Lung (tissue), 12 donors: ENCODE results near the gene SACM1L. TPM values are rescaled to one million over a fixed set of nuclear protein-coding genes. Genes with fewer than 3 reads are reported as not detected.
A peak's percentile ranks its signal among the peaks of the same experiment; 100 is the strongest.

Experiments used
- ATAC-seq: fragments of 200-7000 bp; cut with Tn5 transposase; one replicate; pipeline ENCODE4 v1.9.1; 2020; ENCODE audit warnings: moderate number of reproducible peaks; ENCODE audit not compliant: insufficient read depth, low FRiP score
- DNase-seq, 3 donors: peaks; one replicate each; pipeline ENCODE4 v3.0.0-alpha.2; 2013 to 2017
- H3K27ac ChIP-seq, 2 donors: one replicate each; pipeline ENCODE4 v1.5.1; 2013; ENCODE audit warnings: mild to moderate bottlenecking in 2 of 2, moderate library complexity in 2 of 2, control low read depth in 1 of 2, inconsistent platforms in 1 of 2, low read depth in 1 of 2, low read length in 1 of 2
- H3K27me3 ChIP-seq, 3 donors: one replicate each; pipeline ENCODE4 v1.5.1; 2013; ENCODE audit warnings: low read length in 2 of 3; ENCODE audit not compliant: control insufficient read depth in 3 of 3, insufficient read depth in 3 of 3
- H3K36me3 ChIP-seq, 4 donors: one replicate each; pipeline ENCODE4 v1.5.1; 2013; ENCODE audit warnings: low read length in 4 of 4, mild to moderate bottlenecking in 1 of 4, moderate library complexity in 1 of 4; ENCODE audit not compliant: control insufficient read depth in 4 of 4, insufficient read depth in 4 of 4
- H3K4me1 ChIP-seq, 5 donors: one replicate each; pipeline ENCODE4 v1.5.1; 2013; ENCODE audit warnings: low read length in 5 of 5, mild to moderate bottlenecking in 2 of 5, moderate library complexity in 1 of 5; ENCODE audit not compliant: control insufficient read depth in 5 of 5, insufficient read depth in 5 of 5
- H3K4me3 ChIP-seq: one replicate; pipeline ENCODE4 v1.5.1; 2013; ENCODE audit warnings: mild to moderate bottlenecking, control low read depth, moderate library complexity
- H3K9ac ChIP-seq, 2 donors: one replicate each; pipeline ENCODE4 v1.5.1; 2013; ENCODE audit warnings: low read length in 2 of 2, control low read depth in 1 of 2; ENCODE audit not compliant: insufficient read depth in 1 of 2
- H3K9me3 ChIP-seq, 4 donors: one replicate each; pipeline ENCODE4 v1.5.1; 2013; ENCODE audit warnings: low read length in 3 of 4, mild to moderate bottlenecking in 1 of 4, moderate library complexity in 1 of 4; ENCODE audit not compliant: control insufficient read depth in 4 of 4, insufficient read depth in 3 of 4
- CTCF ChIP-seq: IDR thresholded peaks from 2 replicates; pipeline ENCODE4 v1.5.1; 2012; ENCODE audit warnings: mild to moderate bottlenecking; ENCODE audit errors: control extremely low read depth, extremely low read depth
- WGBS, 2 donors: extraction: QIAGEN DNeasy Blood & Tissue Kit; methylation state at CpG; one replicate each; pipeline ENCODE4 v1.1.7; 2013; 5-methylcytosine and 5-hydroxymethylcytosine counted together
- polyA plus RNA-seq, 2 donors: library from polyadenylated mRNA; stranded (reverse); fragments of 200-250 nt; gene quantifications; one replicate each; pipeline ENCODE4 v1.2.1, GENCODE V29; 2013
- total RNA-seq, 2 donors: library from RNA; depleted of rRNA in 1 of 2; stranded (reverse); fragments of >200 nt in 1 of 2; gene quantifications; one replicate each; pipeline ENCODE4 v1.2.1, GENCODE V29; 2014 to 2021
- donor health status: control.
- donor health status: control.
- donor health status: Bipolar disorder and iron deficiency.
- donor health status: healthy.
- donor health status: DM: yes; HTN: yes; CAD: no.

The SACM1L gene
- total and polyA plus RNA-seq, 4 donors, result 23.3 to 117 (median 43.8) TPM

- Histone ChIP-seq H3K36me3 (no peaks in the 10 kb centered on the region), H3K9ac (no peak overlapping the region), H3K9me3 (peaks cover 0 to 3% (median 1%) of the 10 kb centered on the region in 4 donors), H3K4me1 (peaks cover 0 to 20% (median 0%) of the 10 kb centered on the region in 5 donors), H3K27ac (no peak overlapping the region), H3K27me3 (peaks cover 0 to 17% (median 16%) of the 10 kb centered on the region in 3 donors), H3K4me3 (no peak overlapping the region)
- no peak for TF ChIP-seq CTCF
- ATAC-seq (no peak), DNase-seq (no peak)
- 93 to 97% methylated on average over 7 of the region's 7 CpGs for WGBS, 2 donors
Observed at GRCh38 chr3:45792516-45793172, 103.4 kb downstream of the SACM1L start.

DNA sequence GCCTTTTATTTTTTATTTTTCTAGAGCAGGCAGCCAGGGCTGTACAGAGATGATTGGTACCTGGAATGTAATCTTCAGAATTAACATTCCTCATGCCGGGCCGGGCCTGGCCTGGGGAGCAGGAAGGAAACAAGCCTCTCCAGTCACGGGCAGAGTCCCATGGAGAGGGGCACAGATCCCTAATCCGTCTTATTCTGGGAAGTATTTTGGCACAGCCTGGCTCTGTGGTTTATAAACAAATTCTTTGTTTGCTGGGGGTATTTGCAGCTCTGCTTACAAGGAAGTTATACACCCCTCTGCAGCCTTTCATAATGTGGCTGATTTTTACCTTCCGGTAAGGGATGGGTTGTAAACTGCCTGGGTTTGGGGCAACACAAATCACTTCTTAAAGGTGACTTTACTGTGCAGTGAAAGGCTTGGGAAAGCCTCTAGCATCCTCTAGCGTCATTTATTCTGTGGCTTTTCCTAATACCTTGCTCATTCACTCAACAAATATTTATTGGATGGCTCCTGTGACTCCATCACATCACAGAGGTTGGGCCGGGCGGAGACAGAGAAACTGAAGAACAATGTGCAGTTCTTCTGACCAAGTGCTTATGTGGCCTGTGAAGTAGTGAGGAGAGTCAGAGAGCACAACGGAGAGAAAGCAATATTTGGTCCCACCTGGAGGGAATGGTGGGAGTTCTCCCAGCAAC is 104.4 kb downstream of the SACM1L start:
- no peaks in the 10 kb centered on the region for H3K36me3 ChIP-seq
- TF ChIP-seq CTCF, result no peak
- 55 to 79% methylated on average over 9 of the region's 9 CpGs for WGBS, 2 donors
- H3K27me3 ChIP-seq, result peaks cover 0 to 24% (median 21%) of the 10 kb centered on the region in 3 donors
- ATAC-seq (peak; percentile 28), DNase-seq (no peak)
- no peak overlapping the region for H3K9ac ChIP-seq
- H3K4me3 ChIP-seq, result no peak overlapping the region
- peaks cover 0 to 4% (median 1%) of the 10 kb centered on the region in 4 donors for H3K9me3 ChIP-seq
- peaks cover 0 to 20% (median 0%) of the 10 kb centered on the region in 5 donors for H3K4me1 ChIP-seq
- no peak overlapping the region for H3K27ac ChIP-seq

DNA sequence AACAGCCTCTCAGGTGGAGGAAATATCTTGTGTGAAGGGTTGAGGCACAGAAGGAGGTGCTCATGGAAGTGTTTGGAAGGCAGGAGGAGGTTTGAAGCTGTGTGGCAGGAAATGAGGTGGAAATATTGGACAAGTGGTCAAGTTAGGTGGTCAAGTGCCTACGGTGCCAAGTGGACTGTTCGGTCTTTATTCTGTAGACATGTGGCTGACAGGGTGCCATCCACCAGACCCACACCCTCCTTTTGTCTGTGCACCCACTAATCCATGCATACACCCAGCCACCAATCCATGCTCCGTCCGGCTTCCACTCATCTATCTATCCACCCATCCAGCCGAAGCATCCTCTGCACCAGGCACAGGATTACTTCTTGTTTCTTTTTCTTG is 105.0 kb downstream of the SACM1L start:
- 92 to 93% methylated on average over 5 of the region's 5 CpGs for WGBS, 2 donors
- H3K4me3 ChIP-seq, result no peak overlapping the region
- TF ChIP-seq CTCF, result no peak
- H3K9ac ChIP-seq, result no peak overlapping the region
- no peak overlapping the region for H3K27ac ChIP-seq
- DNase-seq (no peak), ATAC-seq (no peak)
- H3K4me1 ChIP-seq, result peaks cover 0 to 20% (median 0%) of the 10 kb centered on the region in 5 donors
- H3K36me3 ChIP-seq, result no peaks in the 10 kb centered on the region
- peaks cover 0 to 4% (median 1%) of the 10 kb centered on the region in 4 donors for H3K9me3 ChIP-seq
- peaks cover 0 to 24% (median 22%) of the 10 kb centered on the region in 3 donors for H3K27me3 ChIP-seq
